GM12891 (cell line): ENCODE results near the gene CREB5.

Experiments used
- POLR2A ChIP-seq: IDR thresholded peaks from 2 replicates; pipeline ENCODE4 v1.6.1; 2011; ENCODE audit warnings: low read depth, low read length, control low read depth
- POLR2AphosphoS5 ChIP-seq: IDR thresholded peaks from 2 replicates; pipeline ENCODE4 v1.6.1; 2011; ENCODE audit warnings: low read depth, low read length, control low read depth
- SPI1 ChIP-seq: IDR thresholded peaks from 2 replicates; pipeline ENCODE4 v1.6.1; 2011; ENCODE audit warnings: low read depth, low read length, control low read depth
- TAF1 ChIP-seq: IDR thresholded peaks from 2 replicates; pipeline ENCODE4 v1.6.1; 2011; ENCODE audit warnings: low read depth, low read length, control low read depth

DNA sequence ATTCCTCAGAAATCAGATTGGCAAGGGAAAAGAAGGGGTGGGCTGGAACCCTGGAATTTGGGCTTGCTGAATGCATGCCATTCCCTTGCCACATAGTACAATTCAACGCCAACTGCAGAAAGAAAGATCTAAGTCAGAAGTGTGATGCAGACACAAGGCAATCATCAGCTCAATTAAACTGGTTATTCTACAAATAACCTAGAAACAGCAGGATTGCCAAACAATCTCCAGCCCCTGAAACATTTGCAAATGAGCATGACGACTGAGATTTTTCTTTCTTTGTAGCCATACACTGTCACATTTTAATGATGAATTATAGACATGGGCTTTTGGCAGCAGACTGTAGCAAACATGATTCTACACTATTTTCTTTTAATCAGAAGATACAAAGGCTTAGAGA, 16.5 kb upstream of the CREB5 start:
- TF ChIP-seq POLR2AphosphoS5 (no peak), POLR2A (no peak), SPI1 (no peak), TAF1 (no peak)
